ENCODE results near the gene POLD4. TPM values are rescaled to one million over a fixed set of nuclear protein-coding genes. Genes with fewer than 3 reads are reported as not detected.

The POLD4 gene
- total RNA-seq, 2 donors from 2014 or later: 40.7 to 47.6 TPM

- 82 to 90% methylated on average over 6 to 8 of the region's 8 CpGs for WGBS, 2 experiments (ENCODE audit: insufficient coverage in 1 of 2, insufficient read length in 1 of 2)
- no peaks in the 10 kb centered on the region for H3K36me3 Mint-ChIP-seq (ENCODE audit: low read depth)
- H3K4me1 Mint-ChIP-seq: peaks cover 8% of the 10 kb centered on the region
Measured at GRCh38 chr11:67345247-67345919, 8.0 kb downstream of the POLD4 start.

GRCh38 chr11:67344264-67344663 lies 9.1 kb downstream of the POLD4 start:
- H3K27ac ChIP-seq (ENCODE audit: low read depth, low read length): no peak overlapping the region
- H3K36me3 Mint-ChIP-seq (ENCODE audit: low read depth): no peaks in the 10 kb centered on the region
- H3K9me3 ChIP-seq (ENCODE audit: control insufficient read depth, low read length): peaks cover 11% of the 10 kb centered on the region
- H3K4me1 ChIP-seq (ENCODE audit: control insufficient read depth, insufficient read depth, low read length): peaks cover 2% of the 10 kb centered on the region
- H3K9ac ChIP-seq (ENCODE audit: extremely low read depth, low read length, poor library complexity, severe bottlenecking): no peak overlapping the region
- H3K27ac Mint-ChIP-seq: no peak overlapping the region
- H3K27me3 Mint-ChIP-seq (ENCODE audit: insufficient read depth): peaks cover 2% of the 10 kb centered on the region
- 93 to 95% methylated on average over 4 of the region's 4 CpGs for WGBS, 2 experiments (ENCODE audit: insufficient coverage in 1 of 2, insufficient read length in 1 of 2)
- no peaks in the 10 kb centered on the region for H3K36me3 ChIP-seq (ENCODE audit: control insufficient read depth, insufficient read depth, low read length)
- H3K4me3 ChIP-seq (ENCODE audit: low read length): no peak overlapping the region
- H3K4me3 Mint-ChIP-seq: no peak overlapping the region
- H3K4me1 Mint-ChIP-seq: peaks cover 8% of the 10 kb centered on the region
- H3K27me3 ChIP-seq (ENCODE audit: control insufficient read depth, insufficient read depth, low read length, poor library complexity, severe bottlenecking): no peaks in the 10 kb centered on the region
- no peak for DNase-seq
- no peaks in the 10 kb centered on the region for H3K9me3 Mint-ChIP-seq
- no peak for TF ChIP-seq CTCF (conservative IDR thresholded peaks at IDR 0.05)

More at GRCh38 chr11:67345247-67345919, 8.0 kb downstream of the POLD4 start:
- H3K27ac ChIP-seq (ENCODE audit: low read depth, low read length): no peak overlapping the region
- no peak for TF ChIP-seq CTCF (conservative IDR thresholded peaks at IDR 0.05)
- H3K9me3 ChIP-seq (ENCODE audit: control insufficient read depth, low read length): peaks cover 11% of the 10 kb centered on the region
- Mint-ChIP-seq H3K9me3 (no peaks in the 10 kb centered on the region), H3K27me3 (ENCODE audit: insufficient read depth) (peaks cover 2% of the 10 kb centered on the region), H3K4me3 (no peak overlapping the region), H3K27ac (no peak overlapping the region)
- DNase-seq: no peak
- no peaks in the 10 kb centered on the region for H3K36me3 ChIP-seq (ENCODE audit: control insufficient read depth, insufficient read depth, low read length)
- no peak overlapping the region for H3K9ac ChIP-seq (ENCODE audit: extremely low read depth, low read length, poor library complexity, severe bottlenecking)
- H3K4me1 ChIP-seq (ENCODE audit: control insufficient read depth, insufficient read depth, low read length): peaks cover 2% of the 10 kb centered on the region
- H3K4me3 ChIP-seq (ENCODE audit: low read length): no peak overlapping the region
- no peaks in the 10 kb centered on the region for H3K27me3 ChIP-seq (ENCODE audit: control insufficient read depth, insufficient read depth, low read length, poor library complexity, severe bottlenecking)

- no peaks in the 10 kb centered on the region for H3K4me1 ChIP-seq (ENCODE audit: control insufficient read depth, insufficient read depth, low read length)
- WGBS, 2 experiments (ENCODE audit: insufficient coverage in 1 of 2, insufficient read length in 1 of 2): 90 to 95% methylated on average over 2 to 3 of the region's 3 CpGs
- H3K9ac ChIP-seq (ENCODE audit: extremely low read depth, low read length, poor library complexity, severe bottlenecking): no peak overlapping the region
- Mint-ChIP-seq H3K9me3 (no peaks in the 10 kb centered on the region), H3K36me3 (ENCODE audit: low read depth) (no peaks in the 10 kb centered on the region), H3K4me3 (no peak overlapping the region), H3K27ac (no peak overlapping the region), H3K27me3 (ENCODE audit: insufficient read depth) (peaks cover 1% of the 10 kb centered on the region), H3K4me1 (no peaks in the 10 kb centered on the region)
- H3K9me3 ChIP-seq (ENCODE audit: control insufficient read depth, low read length): peaks cover 5% of the 10 kb centered on the region
- TF ChIP-seq CTCF (conservative IDR thresholded peaks at IDR 0.05): no peak
- H3K27ac ChIP-seq (ENCODE audit: low read depth, low read length): no peak overlapping the region
- H3K36me3 ChIP-seq (ENCODE audit: control insufficient read depth, insufficient read depth, low read length): no peaks in the 10 kb centered on the region
- no peak overlapping the region for H3K4me3 ChIP-seq (ENCODE audit: low read length)
- H3K27me3 ChIP-seq (ENCODE audit: control insufficient read depth, insufficient read depth, low read length, poor library complexity, severe bottlenecking): no peaks in the 10 kb centered on the region
- no peak for DNase-seq
Measured at GRCh38 chr11:67337257-67337656, 16.1 kb downstream of the POLD4 start.

Data from endodermal cell (in vitro differentiated cells).